Esophagus muscularis mucosa (tissue), 4 donors: ENCODE results near the gene SVOPL.

Experiments used
- EP300 ChIP-seq: sonication (generic); formaldehyde crosslinking; IDR thresholded peaks from one replicate; pipeline ENCODE4 v1.6.1; 2017; ENCODE audit warnings: antibody characterized with exemption
- POLR2A ChIP-seq: fragments of 450-650 bp; IDR thresholded peaks from one replicate; pipeline ENCODE4 v1.6.1; 2017; ENCODE audit warnings: antibody characterized with exemption, moderate library complexity, mild to moderate bottlenecking, low read depth
- POLR2AphosphoS5 ChIP-seq, 2 donors: sonication (generic); formaldehyde crosslinking; IDR thresholded peaks; one replicate each; pipeline ENCODE4 v1.6.1; 2017; ENCODE audit warnings: antibody characterized with exemption in 2 of 2
- TF ChIP-seq, protein P1 (sequence below), 3 experiments: fragments of 200-600 bp in 2 of 3; fragments of 450-650 bp in 1 of 3; sonication (generic) in 2 of 3; IDR thresholded peaks; one replicate each; pipeline ENCODE4 v1.5.1; 2017 to 2019; ENCODE audit warnings: antibody characterized with exemption in 3 of 3, mild to moderate bottlenecking in 2 of 3, moderate library complexity in 1 of 3

DNA sequence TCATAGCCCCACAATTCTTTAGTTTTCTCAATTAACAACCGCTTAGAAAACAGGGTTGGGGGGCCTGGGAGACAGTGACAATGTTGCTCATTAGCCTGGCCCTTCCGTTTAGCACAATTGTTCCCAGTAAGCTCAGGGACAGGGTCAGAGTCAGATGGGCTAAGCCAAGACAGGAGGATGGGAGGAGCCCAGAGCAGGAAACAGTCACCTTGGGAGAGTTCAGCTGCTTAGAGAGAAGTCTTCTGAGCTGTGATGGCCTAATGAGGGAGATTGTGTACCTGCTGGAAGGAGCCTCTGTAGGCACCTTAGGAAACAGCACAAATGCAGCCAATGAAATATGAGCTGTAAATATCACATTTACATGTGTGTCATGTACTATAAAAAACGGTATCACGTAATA, 35.9 kb downstream of the SVOPL start:
- TF ChIP-seq, protein P1, sequence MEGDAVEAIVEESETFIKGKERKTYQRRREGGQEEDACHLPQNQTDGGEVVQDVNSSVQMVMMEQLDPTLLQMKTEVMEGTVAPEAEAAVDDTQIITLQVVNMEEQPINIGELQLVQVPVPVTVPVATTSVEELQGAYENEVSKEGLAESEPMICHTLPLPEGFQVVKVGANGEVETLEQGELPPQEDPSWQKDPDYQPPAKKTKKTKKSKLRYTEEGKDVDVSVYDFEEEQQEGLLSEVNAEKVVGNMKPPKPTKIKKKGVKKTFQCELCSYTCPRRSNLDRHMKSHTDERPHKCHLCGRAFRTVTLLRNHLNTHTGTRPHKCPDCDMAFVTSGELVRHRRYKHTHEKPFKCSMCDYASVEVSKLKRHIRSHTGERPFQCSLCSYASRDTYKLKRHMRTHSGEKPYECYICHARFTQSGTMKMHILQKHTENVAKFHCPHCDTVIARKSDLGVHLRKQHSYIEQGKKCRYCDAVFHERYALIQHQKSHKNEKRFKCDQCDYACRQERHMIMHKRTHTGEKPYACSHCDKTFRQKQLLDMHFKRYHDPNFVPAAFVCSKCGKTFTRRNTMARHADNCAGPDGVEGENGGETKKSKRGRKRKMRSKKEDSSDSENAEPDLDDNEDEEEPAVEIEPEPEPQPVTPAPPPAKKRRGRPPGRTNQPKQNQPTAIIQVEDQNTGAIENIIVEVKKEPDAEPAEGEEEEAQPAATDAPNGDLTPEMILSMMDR (IDR thresholded peaks at IDR 0.05) = no peak
- TF ChIP-seq POLR2AphosphoS5 (IDR thresholded peaks at IDR 0.05) (no peak), POLR2A (no peak), EP300 (no peak)
